ENCODE results near the gene TAS2R43. TPM values are rescaled to one million over a fixed set of nuclear protein-coding genes. Genes with fewer than 3 reads are reported as not detected.
"Not testable (repeated sequence)": the region's sequence is repeated elsewhere in the genome, so short reads cannot be mapped to it uniquely, and the experiment has no call there.

The TAS2R43 gene
- total RNA-seq, 2 experiments from 2014 or later = 0.73 to 1.1 TPM

GRCh38 chr12:11055306-11055705, 36.8 kb downstream of the TAS2R43 start:
- ChIA-PET CTCF (no interaction called here), POLR2A (no interaction called here)
- Mint-ChIP-seq H3K27me3 (ENCODE audit: low read depth) (no peaks in the 10 kb centered on the region), H3K27ac (no peak overlapping the region), H3K4me1 (ENCODE audit: low read depth) (no peaks in the 10 kb centered on the region), H3K4me3 (no peak overlapping the region), H3K9me3 (ENCODE audit: insufficient read depth) (peaks cover 32% of the 10 kb centered on the region), H3K36me3 (ENCODE audit: low read depth) (peaks cover 30% of the 10 kb centered on the region)
- ATAC-seq = no peak
- no peak for DNase-seq

GRCh38 chr12:11049806-11050531, 42.1 kb downstream of the TAS2R43 start:
- Mint-ChIP-seq H3K9me3 (ENCODE audit: insufficient read depth) (peaks cover 32% of the 10 kb centered on the region), H3K36me3 (ENCODE audit: low read depth) (peaks cover 37% of the 10 kb centered on the region)
- H3K27ac Mint-ChIP-seq; ATAC-seq; H3K4me1 Mint-ChIP-seq (ENCODE audit: low read depth); H3K27me3 Mint-ChIP-seq (ENCODE audit: low read depth); H3K4me3 Mint-ChIP-seq; CTCF ChIA-PET; POLR2A ChIA-PET; DNase-seq: not testable (repeated sequence)

GRCh38 chr12:11041366-11041765, 50.7 kb downstream of the TAS2R43 start:
- H3K27ac Mint-ChIP-seq; H3K9me3 Mint-ChIP-seq (ENCODE audit: insufficient read depth); H3K27me3 Mint-ChIP-seq (ENCODE audit: low read depth); DNase-seq; ATAC-seq; POLR2A ChIA-PET; H3K4me1 Mint-ChIP-seq (ENCODE audit: low read depth); H3K4me3 Mint-ChIP-seq; CTCF ChIA-PET: not testable (repeated sequence)
- H3K36me3 Mint-ChIP-seq (ENCODE audit: low read depth) = peaks cover 44% of the 10 kb centered on the region

Other genes starting within 250 kb of the TAS2R43 start
- 1 to 10 TPM; 1.3 to 2.9 TPM for gene PRR4, start 242.8 kb downstream of the TAS2R43 start, total RNA-seq
- gene PRH1, start 208.1 kb downstream of the TAS2R43 start, total RNA-seq = 10 to 100 TPM; 21.3 to 21.4 TPM
- gene TAS2R13, start 182.8 kb downstream of the TAS2R43 start, total RNA-seq = 1 to 10 TPM; 1.0 to 1.1 TPM
- not detected for gene PRH2, start 163.1 kb downstream of the TAS2R43 start, total RNA-seq
- gene TAS2R14, start 153.1 kb downstream of the TAS2R43 start, total RNA-seq = 1 to 10 TPM; 2.1 to 2.4 TPM
- 1 to 10 TPM in 1 of 2 experiments, under 1 TPM in 1; 0.95 to 1.4 TPM for gene TAS2R50, start 105.4 kb downstream of the TAS2R43 start, total RNA-seq
- 1 to 10 TPM; 1.9 to 2.2 TPM for gene TAS2R20, start 94.0 kb downstream of the TAS2R43 start, total RNA-seq
- gene TAS2R19, start 69.7 kb downstream of the TAS2R43 start, total RNA-seq = 1 to 10 TPM; 1.9 to 2.1 TPM
- 1 to 10 TPM; 2.2 to 3.0 TPM for gene TAS2R31, start 60.9 kb downstream of the TAS2R43 start, total RNA-seq
- gene TAS2R46, start 30.0 kb downstream of the TAS2R43 start, total RNA-seq = 1 to 10 TPM; 1.4 to 1.5 TPM
- gene TAS2R30, start 42.3 kb upstream of the TAS2R43 start, total RNA-seq = 1 to 10 TPM; 3.2 to 3.5 TPM
- gene SMIM10L1, start 78.9 kb upstream of the TAS2R43 start, total RNA-seq = 1 to 10 TPM; 8.9 to 9.5 TPM
- not detected for gene TAS2R42, start 94.6 kb upstream of the TAS2R43 start, total RNA-seq
- gene PRB3, start 177.4 kb upstream of the TAS2R43 start, total RNA-seq = not detected
- not detected for gene PRB4, start 218.1 kb upstream of the TAS2R43 start, total RNA-seq

Measured in activated CD8-positive, alpha-beta T cell treated with anti-CD3 and anti-CD28 coated beads, Interleukin-2, amount 10 ng/mL, durations not matched to agents 7 days and 5 days (primary cell).